ENCODE data around the gene RETN. TPM values are rescaled to one million over a fixed set of nuclear protein-coding genes. Genes with fewer than 3 reads are reported as not detected.

Gene RETN
- total RNA-seq, 1 donor from 2014 or later: not detected

DNA sequence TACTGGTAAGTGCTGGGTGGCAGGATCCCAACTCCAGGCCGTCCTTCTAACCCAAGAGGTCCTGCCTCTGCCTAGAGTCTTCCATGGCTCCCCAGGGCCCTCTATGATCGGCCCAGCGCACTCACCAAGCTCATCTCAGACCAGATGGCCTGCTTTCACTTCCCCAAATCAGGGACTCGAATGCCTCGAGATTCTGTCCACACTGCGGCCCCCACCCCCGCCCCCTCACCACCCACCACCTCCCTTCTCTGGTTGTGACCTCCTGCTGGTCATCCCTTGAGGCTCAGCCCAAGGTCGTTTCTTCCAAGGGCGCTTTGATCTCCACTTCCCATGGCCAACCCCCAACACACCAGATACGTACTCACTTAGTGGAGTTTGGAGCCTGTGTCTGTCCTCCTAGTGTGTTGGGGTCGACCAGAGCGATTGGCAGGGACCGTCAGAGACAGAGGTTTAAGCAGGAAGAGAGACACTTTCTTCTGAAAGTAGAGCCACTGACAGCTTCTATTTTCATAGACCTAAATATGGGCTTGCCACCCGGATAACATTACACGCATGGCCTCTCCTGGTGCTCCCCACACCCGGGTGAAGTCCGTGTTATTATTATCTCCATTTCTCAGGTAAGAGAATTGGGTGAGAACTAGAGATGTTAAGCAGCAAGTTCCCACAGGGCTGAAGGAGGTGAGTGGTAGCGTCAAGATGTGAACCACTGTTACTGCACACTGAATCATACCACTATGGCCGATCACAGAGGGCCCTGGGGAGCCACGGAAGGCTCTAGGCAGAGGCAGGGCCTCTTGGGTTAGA, 33.0 kb downstream of the RETN start, which contains the start of gene FCER2:
TSS of gene FCER2 (minus strand) at position 478 of the 804 bp plus-strand sequence. CDS start 2,371 bp downstream, outside the sequence.
- no peaks in the 10 kb centered on the region for H3K36me3 Mint-ChIP-seq (ENCODE audit: low read depth, unreplicated experiment)
- no peak within 1 kb of the TSS for H3K4me3 Mint-ChIP-seq (ENCODE audit: unreplicated experiment)
- H3K4me1 Mint-ChIP-seq (ENCODE audit: unreplicated experiment): no peaks in the 10 kb centered on the region
- DNase-seq (ENCODE audit: low spot score): no peak
- no peaks in the 10 kb centered on the region for H3K9me3 Mint-ChIP-seq (ENCODE audit: unreplicated experiment)
- no peak for TF ChIP-seq CTCF (IDR thresholded peaks at IDR 0.05; ENCODE audit: unreplicated experiment)
- no peak within 1 kb of the TSS for H3K27ac Mint-ChIP-seq (ENCODE audit: unreplicated experiment)
- peaks cover 16% of the 10 kb centered on the region for H3K27me3 Mint-ChIP-seq (ENCODE audit: unreplicated experiment)

GRCh38 chr19:7703332-7703731, 34.5 kb downstream of the RETN start:
- H3K4me3 Mint-ChIP-seq (ENCODE audit: unreplicated experiment): no peak overlapping the region
- H3K27me3 Mint-ChIP-seq (ENCODE audit: unreplicated experiment): peaks cover 16% of the 10 kb centered on the region
- no peak for TF ChIP-seq CTCF (IDR thresholded peaks at IDR 0.05; ENCODE audit: unreplicated experiment)
- no peaks in the 10 kb centered on the region for H3K36me3 Mint-ChIP-seq (ENCODE audit: low read depth, unreplicated experiment)
- H3K9me3 Mint-ChIP-seq (ENCODE audit: unreplicated experiment): no peaks in the 10 kb centered on the region
- DNase-seq (ENCODE audit: low spot score): no peak
- no peaks in the 10 kb centered on the region for H3K4me1 Mint-ChIP-seq (ENCODE audit: unreplicated experiment)
- no peak overlapping the region for H3K27ac Mint-ChIP-seq (ENCODE audit: unreplicated experiment)

DNA sequence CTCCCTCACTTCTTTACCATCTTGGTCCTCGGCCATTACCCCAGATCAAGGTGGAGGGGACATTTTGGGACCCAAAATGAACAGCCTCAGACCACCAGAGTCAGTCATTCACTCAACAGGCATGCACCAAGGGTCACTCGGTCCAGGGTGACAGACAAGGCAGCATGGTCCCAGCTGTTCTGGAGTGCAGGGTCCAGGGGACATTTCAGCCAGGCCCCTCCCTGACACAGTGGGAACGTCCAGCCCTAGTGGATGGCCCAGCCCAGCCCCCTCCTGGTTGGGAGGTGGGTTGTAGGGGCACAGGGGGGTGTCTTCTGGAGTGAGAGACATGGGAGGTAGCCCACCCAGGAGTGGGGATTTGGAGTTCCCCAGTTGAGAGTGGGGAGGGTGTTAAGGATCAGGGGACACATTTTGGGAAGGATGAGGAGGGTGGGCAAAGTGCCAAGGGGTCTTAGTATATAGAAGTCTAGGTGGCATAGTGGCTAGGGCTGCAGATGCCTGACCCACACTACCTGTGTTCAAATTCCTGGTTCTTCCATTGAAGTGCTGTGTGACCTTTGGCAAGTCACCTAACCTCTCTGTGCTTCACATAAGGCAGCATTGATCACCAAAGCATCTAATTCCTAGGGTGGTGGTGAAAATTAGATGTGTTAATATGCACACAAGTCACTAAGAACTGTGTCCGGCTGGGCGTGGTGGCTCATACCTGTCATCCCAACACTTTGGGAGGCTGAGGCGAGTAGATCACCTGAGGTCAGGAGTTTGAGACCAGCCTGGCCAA, 35.6 kb downstream of the RETN start:
- Mint-ChIP-seq H3K9me3 (ENCODE audit: unreplicated experiment) (no peaks in the 10 kb centered on the region), H3K36me3 (ENCODE audit: low read depth, unreplicated experiment) (no peaks in the 10 kb centered on the region), H3K4me3 (ENCODE audit: unreplicated experiment) (no peak overlapping the region), H3K27ac (ENCODE audit: unreplicated experiment) (no peak overlapping the region), H3K4me1 (ENCODE audit: unreplicated experiment) (no peaks in the 10 kb centered on the region), H3K27me3 (ENCODE audit: unreplicated experiment) (peaks cover 13% of the 10 kb centered on the region)
- DNase-seq (ENCODE audit: low spot score): no peak
- no peak for TF ChIP-seq CTCF (IDR thresholded peaks at IDR 0.05; ENCODE audit: unreplicated experiment)

DNA sequence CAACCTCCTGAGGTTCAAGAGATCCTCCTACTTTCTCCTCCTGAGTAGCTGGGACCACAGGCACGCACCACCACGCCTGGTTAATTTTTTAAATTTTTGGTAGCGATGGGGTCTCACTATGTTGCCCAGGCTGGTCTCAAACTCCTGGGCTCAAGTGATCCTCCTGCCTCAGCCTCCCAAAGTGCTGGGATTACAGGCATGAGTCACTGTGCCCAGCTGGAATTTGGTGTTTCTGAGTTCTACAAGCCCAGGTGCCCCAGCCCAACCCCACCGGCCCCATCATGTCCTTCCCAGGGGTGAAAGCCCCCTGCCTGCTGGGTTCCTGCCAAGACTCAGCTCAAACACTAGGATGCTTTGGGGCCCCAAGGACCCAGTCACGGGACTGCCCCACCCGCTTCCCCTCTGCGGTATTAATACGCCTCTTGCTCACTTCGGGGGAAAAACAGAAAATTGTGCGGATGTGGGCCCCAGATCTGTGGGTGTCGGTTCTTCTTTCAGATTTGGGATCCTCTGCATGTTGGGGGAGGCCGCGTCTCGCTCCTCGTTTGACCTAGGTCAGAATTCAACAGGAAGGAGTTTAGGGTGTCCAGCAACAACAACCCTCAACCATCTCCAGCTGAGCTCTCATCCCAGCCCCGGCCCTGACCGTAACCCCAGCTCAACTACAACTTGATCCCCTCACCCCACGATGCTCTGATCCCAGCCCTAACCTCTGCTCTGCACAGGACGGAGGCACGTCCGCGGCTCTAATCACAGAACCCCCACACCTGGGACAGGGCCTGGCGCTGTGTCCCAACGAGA, 36.7 kb downstream of the RETN start:
- no peak for TF ChIP-seq CTCF (IDR thresholded peaks at IDR 0.05; ENCODE audit: unreplicated experiment)
- Mint-ChIP-seq H3K9me3 (ENCODE audit: unreplicated experiment) (no peaks in the 10 kb centered on the region), H3K27ac (ENCODE audit: unreplicated experiment) (no peak overlapping the region), H3K36me3 (ENCODE audit: low read depth, unreplicated experiment) (no peaks in the 10 kb centered on the region), H3K27me3 (ENCODE audit: unreplicated experiment) (peaks cover 11% of the 10 kb centered on the region), H3K4me3 (ENCODE audit: unreplicated experiment) (no peak overlapping the region), H3K4me1 (ENCODE audit: unreplicated experiment) (no peaks in the 10 kb centered on the region)
- DNase-seq (ENCODE audit: low spot score): no peak

Measured in endothelial cell (in vitro differentiated cells).